Activated CD8-positive, alpha-beta T cell treated with anti-CD3 and anti-CD28 coated beads, Interleukin-2, amount 10 ng/mL, durations not matched to agents 7 days and 5 days (primary cell): ENCODE measurements around the gene MAP2K1. TPM values are rescaled to one million over a fixed set of nuclear protein-coding genes. Genes with fewer than 3 reads are reported as not detected.

Experiments used
- ATAC-seq: fragments of 150-1000 bp; cut with Tn5 transposase; one replicate; pipeline ENCODE4 v1.10.0; 2021; ENCODE audit warnings: moderate library complexity
- CTCF ChIA-PET: fragments of 350-600 bp; sonication (Branson Sonifier 250); formaldehyde crosslinking; loops from one replicate; lab custom pipeline; 2021; ENCODE audit warnings: antibody characterized with exemption; lab: Charles Lee
- POLR2A ChIA-PET: fragments of 350-600 bp; sonication (Branson Sonifier 250); formaldehyde crosslinking; loops from one replicate; lab custom pipeline; 2021; ENCODE audit warnings: antibody characterized with exemption; lab: Charles Lee
- DNase-seq: peaks from one replicate; pipeline ENCODE4 v3.0.0-alpha.2; 2020
- H3K27ac Mint-ChIP-seq: one replicate; pipeline ENCODE4 v1.8.0; 2021; ENCODE audit warnings: mild to moderate bottlenecking, mixed read lengths
- H3K27me3 Mint-ChIP-seq: one replicate; pipeline ENCODE4 v1.8.0; 2021; ENCODE audit warnings: low read depth, mixed read lengths
- H3K36me3 Mint-ChIP-seq: one replicate; pipeline ENCODE4 v1.8.0; 2021; ENCODE audit warnings: low read depth, mixed read lengths
- H3K4me1 Mint-ChIP-seq: one replicate; pipeline ENCODE4 v1.8.0; 2021; ENCODE audit warnings: low read depth, mixed read lengths
- H3K4me3 Mint-ChIP-seq: one replicate; pipeline ENCODE4 v1.8.0; 2021; ENCODE audit warnings: mild to moderate bottlenecking, mixed read lengths
- H3K9me3 Mint-ChIP-seq: one replicate; pipeline ENCODE4 v1.8.0; 2022; ENCODE audit warnings: mixed read lengths; ENCODE audit not compliant: insufficient read depth
- total RNA-seq, 2 experiments: library from RNA; stranded (reverse); gene quantifications; one replicate each; pipeline ENCODE4 v1.2.3, GENCODE V29; 2021

Gene MAP2K1
- total RNA-seq, 2 experiments from 2014 or later, result 108 to 118 TPM

DNA sequence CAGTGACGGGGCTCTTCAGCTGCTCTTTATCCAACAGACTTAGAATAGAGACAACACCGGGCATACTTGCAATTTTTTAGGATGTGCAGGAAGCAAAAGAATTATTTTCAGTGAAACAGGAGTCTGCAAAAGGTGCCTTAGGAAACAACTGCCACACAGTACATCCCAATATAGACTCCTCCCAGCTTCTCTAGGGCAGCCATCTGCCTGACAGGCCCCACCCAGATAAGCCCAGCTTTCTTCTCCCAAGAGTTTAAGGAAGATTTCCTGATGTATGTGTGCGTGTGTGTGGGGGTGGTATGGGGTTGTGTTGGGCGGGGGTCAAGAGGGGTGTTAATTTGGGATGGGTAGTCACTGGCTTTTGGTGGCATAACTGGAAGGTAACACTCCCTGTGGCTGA is 21.5 kb downstream of the MAP2K1 start:
- DNase-seq (no peak), ATAC-seq (no peak)
- H3K27ac Mint-ChIP-seq, result peak overlapping the region; percentile 28
- H3K36me3 Mint-ChIP-seq, result peaks cover 61% of the 10 kb centered on the region
- POLR2A ChIA-PET, result no interaction called here
- H3K4me3 Mint-ChIP-seq, result no peak overlapping the region
- H3K9me3 Mint-ChIP-seq, result peaks cover 1% of the 10 kb centered on the region
- H3K4me1 Mint-ChIP-seq, result peaks cover 90% of the 10 kb centered on the region
- no peaks in the 10 kb centered on the region for H3K27me3 Mint-ChIP-seq
- CTCF ChIA-PET, result interaction anchor here (9.7 kb wide), 1 partner anchor 90 kb away, joined by 87 read pairs; the partner anchor contains the start of gene SNAPC5

DNA sequence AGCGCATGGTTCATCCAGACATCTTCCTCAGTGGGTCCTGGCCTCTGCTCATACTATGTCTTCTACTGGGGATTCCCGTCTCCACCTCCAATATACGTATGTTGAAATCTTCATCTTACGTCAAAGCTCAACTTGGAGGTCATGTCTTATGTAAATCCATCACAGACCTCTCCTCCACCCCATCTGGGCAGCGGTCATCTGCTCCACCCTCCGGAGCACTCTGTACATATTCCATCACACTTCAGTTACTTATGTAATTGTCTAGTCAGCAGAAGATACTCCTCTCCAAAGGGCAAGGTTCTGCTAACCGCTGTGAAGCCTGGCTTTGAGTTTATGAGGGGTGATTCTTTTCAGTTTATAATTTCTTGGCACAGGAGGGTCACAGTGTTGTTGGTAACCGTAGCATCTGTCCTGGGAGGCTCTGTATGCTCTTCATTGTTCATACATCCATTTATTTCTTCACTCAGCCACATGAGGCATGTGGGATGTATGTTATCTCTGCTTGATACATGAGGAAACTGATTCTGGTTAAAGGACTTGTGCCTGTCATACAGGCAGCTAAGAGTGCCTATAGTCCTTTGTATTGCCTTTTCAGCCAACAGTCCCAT is 22.1 kb downstream of the MAP2K1 start:
- ATAC-seq (no peak), DNase-seq (no peak)
- ChIA-PET POLR2A (no interaction called here), CTCF (interaction anchor here (9.7 kb wide), 1 partner anchor 89 kb away, joined by 87 read pairs; the partner anchor contains the start of gene SNAPC5)
- Mint-ChIP-seq H3K4me1 (peaks cover 90% of the 10 kb centered on the region), H3K27me3 (no peaks in the 10 kb centered on the region), H3K27ac (peak overlapping the region; percentile 79), H3K9me3 (peaks cover 6% of the 10 kb centered on the region), H3K36me3 (peaks cover 64% of the 10 kb centered on the region), H3K4me3 (no peak overlapping the region)

DNA sequence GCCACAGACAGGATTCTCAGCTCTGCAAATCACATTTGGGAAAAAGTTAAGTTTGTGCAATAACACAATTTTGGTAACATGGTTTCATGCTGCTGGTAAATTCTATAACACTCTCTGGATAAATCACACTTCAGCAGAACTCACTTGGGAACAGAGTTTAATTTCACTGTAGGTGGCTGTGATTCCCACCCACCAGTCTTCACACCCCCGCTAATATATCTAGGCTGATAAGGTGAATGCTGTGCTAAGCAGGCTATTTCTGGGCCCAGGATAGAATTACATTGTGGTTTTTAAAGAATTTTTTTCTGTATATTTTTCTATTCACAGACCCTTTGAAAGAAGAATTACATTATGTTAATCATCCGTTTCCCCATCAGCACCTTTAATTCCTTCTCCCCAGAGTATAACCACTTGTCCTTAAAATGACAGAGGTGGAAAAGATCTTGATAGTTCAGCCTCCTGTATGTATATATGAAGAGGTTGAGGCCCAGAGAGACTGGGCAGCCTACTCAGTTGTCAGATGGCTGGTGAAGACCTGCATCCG is 22.9 kb downstream of the MAP2K1 start:
- Mint-ChIP-seq H3K27ac (peak overlapping the region; percentile 79), H3K27me3 (no peaks in the 10 kb centered on the region), H3K9me3 (peaks cover 12% of the 10 kb centered on the region), H3K4me1 (peaks cover 88% of the 10 kb centered on the region), H3K4me3 (no peak overlapping the region), H3K36me3 (peaks cover 69% of the 10 kb centered on the region)
- ATAC-seq (no peak), DNase-seq (no peak)
- CTCF ChIA-PET, result interaction anchor here (9.7 kb wide), 1 partner anchor 88 kb away, joined by 87 read pairs; the partner anchor contains the start of gene SNAPC5
- POLR2A ChIA-PET, result no interaction called here

DNA sequence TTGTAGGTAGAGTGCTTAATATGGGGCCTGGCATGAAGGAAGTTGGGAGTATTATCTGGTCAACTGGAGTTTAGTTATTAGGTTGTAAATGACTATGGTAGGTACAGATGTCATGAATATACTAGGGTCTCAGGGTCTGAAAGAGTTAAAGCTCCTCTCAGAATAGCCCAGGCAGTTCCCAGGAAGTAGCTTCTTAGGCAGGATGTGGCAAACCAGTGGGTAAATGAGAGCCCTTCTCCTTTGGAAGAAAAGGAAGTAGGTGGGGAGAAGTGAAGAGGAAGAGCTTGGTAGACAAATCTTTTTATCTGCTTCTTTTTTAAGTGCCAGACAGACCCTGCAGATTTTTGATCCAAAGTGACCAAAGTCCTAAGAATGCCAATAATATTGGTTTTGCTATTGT is 24.5 kb downstream of the MAP2K1 start:
- peak; percentile 57 for ATAC-seq
- Mint-ChIP-seq H3K27ac (peak overlapping the region; percentile 79), H3K9me3 (peaks cover 17% of the 10 kb centered on the region), H3K4me1 (peaks cover 88% of the 10 kb centered on the region), H3K27me3 (no peaks in the 10 kb centered on the region), H3K4me3 (peak overlapping the region; percentile 67), H3K36me3 (peaks cover 81% of the 10 kb centered on the region)
- DNase-seq, result peak; percentile 46
- ChIA-PET POLR2A (interaction anchor here (0.6 to 1.1 kb wide), 4 partner anchors 10 to 87 kb away, joined by 3 read pairs; no protein-coding TSS in a partner anchor), CTCF (interaction anchor here (1.1 to 3.8 kb wide), 4 partner anchors 9 to 87 kb away, joined by 3 to 25 read pairs (median 13); partner anchors contain the start of genes MAP2K1 and SNAPC5)

DNA sequence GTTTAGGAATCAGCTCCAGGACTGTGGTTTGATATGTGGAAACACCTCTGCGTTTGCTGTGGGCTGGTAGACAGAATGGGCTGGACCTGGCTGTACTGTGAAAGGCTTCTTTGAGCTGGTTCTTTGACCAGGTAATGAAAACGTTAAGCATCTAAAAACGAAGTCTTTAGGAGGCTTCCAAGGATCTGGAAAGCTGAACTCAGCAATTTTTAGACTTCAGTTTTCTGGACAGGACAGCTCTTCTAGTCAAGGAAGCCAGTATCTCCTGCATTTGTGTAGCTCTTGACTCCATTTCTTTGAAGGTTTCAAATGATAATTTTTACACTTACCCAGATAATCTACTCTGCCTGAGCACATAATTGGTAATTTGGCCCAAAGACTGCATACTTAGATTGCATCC is 25.5 kb downstream of the MAP2K1 start:
- H3K36me3 Mint-ChIP-seq, result peaks cover 86% of the 10 kb centered on the region
- H3K4me1 Mint-ChIP-seq, result peaks cover 88% of the 10 kb centered on the region
- DNase-seq (no peak), ATAC-seq (no peak)
- no peaks in the 10 kb centered on the region for H3K27me3 Mint-ChIP-seq
- peaks cover 17% of the 10 kb centered on the region for H3K9me3 Mint-ChIP-seq
- ChIA-PET POLR2A (no interaction called here), CTCF (interaction anchor here (1.3 to 3.8 kb wide), 5 partner anchors 9 to 86 kb away, joined by 3 to 25 read pairs (median 10); partner anchors contain the start of genes MAP2K1 and SNAPC5)
- no peak overlapping the region for H3K27ac Mint-ChIP-seq
- H3K4me3 Mint-ChIP-seq, result no peak overlapping the region

DNA sequence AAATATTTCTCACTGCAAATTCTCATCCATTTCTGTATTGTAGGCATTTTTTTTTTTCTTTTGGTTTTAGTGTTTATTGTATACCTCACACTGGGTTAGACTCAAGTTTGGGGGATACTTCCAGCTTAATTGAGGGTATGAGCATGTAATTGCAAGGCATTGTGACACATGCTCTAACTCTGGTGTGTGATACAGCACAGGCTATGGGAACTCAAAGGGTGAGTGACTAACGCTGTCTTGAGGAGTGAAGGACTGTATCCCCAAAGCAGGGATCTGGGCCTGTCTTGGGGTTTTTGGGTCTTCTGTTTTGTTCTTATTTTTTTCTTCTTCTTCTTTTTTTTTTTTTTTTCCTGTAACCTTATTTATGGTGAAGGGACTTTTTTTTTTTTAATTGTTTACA is 26.9 kb downstream of the MAP2K1 start:
- CTCF ChIA-PET, result interaction anchor here (0.7 to 3.8 kb wide), 6 partner anchors 10 to 84 kb away, joined by 3 to 25 read pairs (median 9); partner anchors contain the start of genes MAP2K1 and SNAPC5
- H3K27ac Mint-ChIP-seq, result no peak overlapping the region
- POLR2A ChIA-PET, result no interaction called here

DNA sequence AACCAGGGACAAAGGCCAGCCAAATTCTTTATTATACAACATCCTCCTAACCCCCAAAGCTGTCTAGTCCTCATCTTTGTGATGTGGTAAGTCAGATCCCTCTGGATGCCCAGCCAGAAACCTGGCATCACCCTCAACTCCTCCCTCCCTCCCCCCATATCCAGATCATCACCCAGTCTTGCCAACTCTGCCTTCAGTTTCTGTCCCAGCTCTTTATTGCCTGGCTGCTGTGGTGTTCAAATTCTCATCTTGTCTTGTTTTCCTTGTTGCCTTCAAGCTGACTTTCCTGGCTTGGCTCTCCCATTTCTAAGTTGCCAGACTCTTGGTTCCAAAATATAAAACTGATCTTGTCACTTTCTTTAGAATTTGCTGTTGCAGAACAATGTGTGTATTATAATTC is 28.6 kb downstream of the MAP2K1 start:
- H3K27me3 Mint-ChIP-seq, result no peaks in the 10 kb centered on the region
- peaks cover 73% of the 10 kb centered on the region for H3K36me3 Mint-ChIP-seq
- peaks cover 17% of the 10 kb centered on the region for H3K9me3 Mint-ChIP-seq
- DNase-seq (no peak), ATAC-seq (no peak)
- ChIA-PET POLR2A (no interaction called here), CTCF (interaction anchor here (0.8 to 1.2 kb wide), 2 partner anchors 13 to 27 kb away, joined by 3 read pairs; no protein-coding TSS in a partner anchor)
- no peak overlapping the region for H3K27ac Mint-ChIP-seq
- H3K4me1 Mint-ChIP-seq, result peaks cover 73% of the 10 kb centered on the region
- no peak overlapping the region for H3K4me3 Mint-ChIP-seq

More for the DNA sequence above, 26.9 kb downstream of the MAP2K1 start:
- DNase-seq (no peak), ATAC-seq (no peak)
- Mint-ChIP-seq H3K9me3 (peaks cover 17% of the 10 kb centered on the region), H3K27me3 (no peaks in the 10 kb centered on the region), H3K4me1 (peaks cover 84% of the 10 kb centered on the region), H3K4me3 (no peak overlapping the region), H3K36me3 (peaks cover 80% of the 10 kb centered on the region)

DNA sequence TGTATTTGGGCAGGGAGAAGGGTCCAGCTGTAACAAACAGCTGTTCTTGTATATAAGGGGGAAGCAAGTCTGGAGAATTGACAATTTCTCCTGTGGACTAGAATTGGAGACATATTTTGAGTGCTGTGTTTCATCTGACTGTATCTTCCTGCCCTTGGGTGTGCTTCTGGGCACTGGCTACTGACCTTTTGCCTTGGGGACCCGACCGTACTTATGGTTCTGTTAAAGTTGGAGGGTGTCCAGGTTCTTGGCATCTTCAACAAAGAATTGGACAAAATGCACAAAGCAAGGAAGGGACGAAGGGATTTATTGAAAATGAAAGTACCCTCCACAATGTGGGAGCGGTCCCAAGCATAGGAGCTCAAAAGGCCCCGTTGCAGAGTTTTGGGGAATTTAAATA is 31.0 kb downstream of the MAP2K1 start:
- POLR2A ChIA-PET, result interaction anchor here (0.6 kb wide), 1 partner anchor 807 kb away, joined by 3 read pairs; the partner anchor contains the start of gene INTS14
- H3K36me3 Mint-ChIP-seq, result peaks cover 67% of the 10 kb centered on the region
- ATAC-seq (no peak), DNase-seq (no peak)
- H3K27ac Mint-ChIP-seq, result peak overlapping the region; percentile 49
- H3K4me3 Mint-ChIP-seq, result no peak overlapping the region
- no peaks in the 10 kb centered on the region for H3K27me3 Mint-ChIP-seq
- peaks cover 17% of the 10 kb centered on the region for H3K9me3 Mint-ChIP-seq
- CTCF ChIA-PET, result no interaction called here
- H3K4me1 Mint-ChIP-seq, result peaks cover 63% of the 10 kb centered on the region

DNA sequence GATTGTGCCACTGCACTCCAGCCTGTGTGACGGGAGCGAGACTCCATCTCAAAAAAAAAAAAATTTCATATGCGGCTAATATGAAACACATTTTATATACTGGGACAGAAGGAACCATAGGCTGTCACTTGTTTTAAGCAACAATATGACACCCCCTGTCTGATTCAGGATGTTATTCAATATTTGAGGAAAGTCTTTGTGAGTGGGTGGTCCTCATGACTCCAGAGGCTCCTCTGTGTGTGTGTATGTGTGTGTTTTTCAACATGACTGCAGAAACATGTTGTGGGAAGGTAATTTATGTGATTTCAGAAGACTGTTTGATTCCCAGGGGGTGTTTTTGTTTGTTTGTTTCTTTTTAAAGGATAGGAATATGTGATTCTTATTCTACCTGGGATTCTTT is 32.8 kb downstream of the MAP2K1 start:
- Mint-ChIP-seq H3K27ac (no peak overlapping the region), H3K36me3 (peaks cover 62% of the 10 kb centered on the region), H3K27me3 (no peaks in the 10 kb centered on the region), H3K9me3 (peaks cover 6% of the 10 kb centered on the region), H3K4me1 (peaks cover 55% of the 10 kb centered on the region), H3K4me3 (no peak overlapping the region)
- ATAC-seq, result no peak
- no peak for DNase-seq
- POLR2A ChIA-PET, result no interaction called here
- CTCF ChIA-PET, result no interaction called here

DNA sequence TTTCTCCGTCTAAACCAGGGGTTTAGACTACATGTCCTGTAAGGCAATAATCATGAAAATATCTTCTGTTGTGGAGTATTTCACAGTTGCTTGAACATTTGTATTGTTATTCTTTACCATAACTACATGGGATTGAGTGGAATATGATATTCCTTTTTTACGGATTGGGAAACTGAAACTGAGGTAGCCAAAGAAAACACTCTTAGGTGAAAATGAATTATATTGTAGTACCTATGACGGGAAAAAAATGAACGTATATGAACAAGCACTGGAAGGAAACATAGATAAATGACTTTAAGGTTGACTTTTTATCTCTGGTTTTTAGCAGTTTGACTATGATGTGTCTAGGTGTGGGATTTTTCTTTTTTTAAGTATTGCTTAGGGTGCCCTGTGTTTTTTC is 35.6 kb downstream of the MAP2K1 start:
- POLR2A ChIA-PET, result no interaction called here
- peaks cover 54% of the 10 kb centered on the region for H3K36me3 Mint-ChIP-seq

DNA sequence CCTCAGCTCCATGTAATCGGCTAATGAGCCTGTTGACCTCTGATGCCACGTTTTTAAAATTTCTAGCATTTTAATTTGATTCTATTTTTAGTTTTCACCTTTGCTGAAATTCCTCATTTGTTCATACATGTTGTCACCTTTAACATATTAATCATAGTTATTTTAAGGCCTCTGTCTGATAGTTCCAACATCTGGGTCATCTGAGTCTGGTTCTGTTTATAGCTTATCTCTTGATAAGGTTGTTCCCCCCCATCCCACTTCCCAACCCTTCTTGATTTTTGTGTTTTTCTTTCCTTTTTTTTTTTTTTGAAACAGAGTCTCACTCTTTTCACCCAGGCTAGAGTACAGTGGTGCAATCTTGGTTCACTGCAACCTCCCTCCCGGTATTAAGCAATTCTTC is 36.4 kb downstream of the MAP2K1 start:
- H3K9me3 Mint-ChIP-seq, result no peaks in the 10 kb centered on the region
- no peak for ATAC-seq
- H3K27me3 Mint-ChIP-seq, result no peaks in the 10 kb centered on the region
- no peak for DNase-seq
- CTCF ChIA-PET, result no interaction called here
- H3K4me3 Mint-ChIP-seq, result no peak overlapping the region
- POLR2A ChIA-PET, result no interaction called here
- no peak overlapping the region for H3K27ac Mint-ChIP-seq
- H3K36me3 Mint-ChIP-seq, result peaks cover 50% of the 10 kb centered on the region
- H3K4me1 Mint-ChIP-seq, result peaks cover 45% of the 10 kb centered on the region

More for the DNA sequence above, 35.6 kb downstream of the MAP2K1 start:
- CTCF ChIA-PET, result no interaction called here
- H3K4me1 Mint-ChIP-seq, result peaks cover 53% of the 10 kb centered on the region
- no peak overlapping the region for H3K4me3 Mint-ChIP-seq
- no peak overlapping the region for H3K27ac Mint-ChIP-seq
- no peak for DNase-seq
- ATAC-seq, result no peak
- H3K27me3 Mint-ChIP-seq, result no peaks in the 10 kb centered on the region
- no peaks in the 10 kb centered on the region for H3K9me3 Mint-ChIP-seq
